A673 (cell line): Measurements from ENCODE around the gene TPM4. TPM values are rescaled to one million over a fixed set of nuclear protein-coding genes. Genes with fewer than 3 reads are reported as not detected.

Source experiments
- BruUV-seq: library from RNA; stranded (reverse); fragments of 400-500 nt; replicated peaks from 2 replicates; lab custom pipeline; 2021; lab: Mats Ljungman, UMichigan
- CTCF ChIA-PET: fragments of 300-600 bp; sonication (Branson Sonifier 250); formaldehyde crosslinking; loops from one replicate; lab custom pipeline; 2022; ENCODE audit warnings: antibody characterized with exemption; lab: Charles Lee
- POLR2A ChIA-PET: fragments of 300-600 bp; sonication (Branson Sonifier 250); formaldehyde crosslinking; loops from one replicate; lab custom pipeline; 2022; ENCODE audit warnings: antibody characterized with exemption; ENCODE audit not compliant: low non-redundant PET; lab: Charles Lee
- DNase-seq: peaks from one replicate; pipeline ENCODE4 v3.0.0-alpha.2; 2015; ENCODE audit warnings: low spot score
- H3K27ac ChIP-seq: fragments of 200-600 bp; sonication (generic); 2 replicates; pipeline ENCODE4 v1.5.1; 2016; ENCODE audit warnings: mixed run types, low read depth, mild to moderate bottlenecking, mixed read lengths, antibody characterized with exemption, low read length; ENCODE audit not compliant: poor library complexity, severe bottlenecking
- H3K27me3 ChIP-seq: fragments of 200-600 bp; sonication (generic); replicated peaks from 2 replicates; pipeline ENCODE4 v1.6.1; 2017; ENCODE audit warnings: mixed run types, low read depth, mild to moderate bottlenecking, mixed read lengths, antibody characterized with exemption, low read length; ENCODE audit not compliant: insufficient read depth, poor library complexity
- H3K36me3 ChIP-seq: fragments of 200-600 bp; sonication (generic); 2 replicates; pipeline ENCODE4 v1.6.1; 2016; ENCODE audit warnings: mixed run types, mild to moderate bottlenecking, mixed read lengths, antibody characterized with exemption, low read length; ENCODE audit not compliant: insufficient read depth, poor library complexity, severe bottlenecking
- H3K4me1 ChIP-seq: fragments of 200-600 bp; sonication (generic); 2 replicates; pipeline ENCODE4 v1.6.1; 2017; ENCODE audit warnings: mixed run types, mild to moderate bottlenecking, mixed read lengths, antibody characterized with exemption, low read length; ENCODE audit not compliant: insufficient read depth, poor library complexity, severe bottlenecking
- H3K4me3 ChIP-seq: fragments of 200-600 bp; sonication (generic); 2 replicates; pipeline ENCODE4 v1.5.1; 2016; ENCODE audit warnings: low read depth, mixed run types, mild to moderate bottlenecking, mixed read lengths, low read length; ENCODE audit not compliant: poor library complexity, severe bottlenecking
- H3K9me3 ChIP-seq: fragments of 200-600 bp; sonication (generic); 2 replicates; pipeline ENCODE4 v1.6.1; 2016; ENCODE audit warnings: mixed run types, low read depth, mild to moderate bottlenecking, mixed read lengths, antibody characterized with exemption, low read length; ENCODE audit not compliant: poor library complexity, severe bottlenecking
- CTCF ChIP-seq: fragments of 300-800, 200-600 bp; sonication (generic); conservative IDR thresholded peaks from 2 replicates; pipeline ENCODE4 v1.5.1; 2017; ENCODE audit warnings: low read depth, mild to moderate bottlenecking, antibody characterized with exemption, low read length, moderate library complexity, mixed read lengths
- EZH2 ChIP-seq: fragments of 200-600 bp; sonication (generic); IDR thresholded peaks from 2 replicates; pipeline ENCODE4 v1.6.1; 2017; ENCODE audit warnings: borderline replicate concordance, low read depth, mild to moderate bottlenecking, mixed read lengths, antibody characterized with exemption, low read length; ENCODE audit not compliant: poor library complexity, severe bottlenecking
- intact Hi-C: fragments of 100-400 bp; cut with micrococcal nuclease; formaldehyde crosslinking; loops from one replicate; pipeline ENCODE4 v1.10.0; 2022; ENCODE audit not compliant: unreplicated experiment
- total RNA-seq: library from RNA; stranded (reverse); gene quantifications from 2 replicates; pipeline ENCODE4 v1.2.3, GENCODE V29; 2021

The TPM4 gene
- total RNA-seq, 1 experiment from 2014 or later: 476 TPM

GRCh38 chr19:16036941-16037340 lies 39.4 kb upstream of the TPM4 start:
- Histone ChIP-seq H3K27ac (no peak overlapping the region), H3K27me3 (no peaks in the 10 kb centered on the region), H3K4me3 (no peak overlapping the region), H3K9me3 (no peaks in the 10 kb centered on the region), H3K36me3 (no peaks in the 10 kb centered on the region), H3K4me1 (no peaks in the 10 kb centered on the region)
- CTCF ChIA-PET: interaction anchor here (0.6 kb wide), 1 partner anchor 1174 kb away, joined by 5 read pairs; no protein-coding TSS in a partner anchor
- TF ChIP-seq EZH2 (no peak), CTCF (no peak)
- no TSS peak for BruUV-seq
- intact Hi-C loops: no loop called here
- no peak for DNase-seq
- POLR2A ChIA-PET: no interaction called here

- no peak for DNase-seq
- Histone ChIP-seq H3K4me1 (no peaks in the 10 kb centered on the region), H3K9me3 (no peaks in the 10 kb centered on the region), H3K27me3 (no peaks in the 10 kb centered on the region), H3K4me3 (no peak overlapping the region), H3K27ac (no peak overlapping the region), H3K36me3 (no peaks in the 10 kb centered on the region)
- no TSS peak for BruUV-seq
- intact Hi-C loops: no loop called here
- ChIA-PET CTCF (interaction anchor here (0.6 kb wide), 2 partner anchors 29 to 1175 kb away, joined by 5 read pairs; no protein-coding TSS in a partner anchor), POLR2A (no interaction called here)
- TF ChIP-seq EZH2: no peak
- no peak for TF ChIP-seq CTCF
Observed at GRCh38 chr19:16037424-16038195, 38.7 kb upstream of the TPM4 start.

- no peak overlapping the region for H3K27ac ChIP-seq
- no TSS peak for BruUV-seq
- ChIA-PET CTCF (interaction anchor here (0.6 kb wide), 1 partner anchor 29 kb away, joined by 5 read pairs; no protein-coding TSS in a partner anchor), POLR2A (no interaction called here)
- no peak for DNase-seq
- no peaks in the 10 kb centered on the region for H3K27me3 ChIP-seq
- intact Hi-C loops: no loop called here
- H3K4me3 ChIP-seq: no peak overlapping the region
- TF ChIP-seq EZH2: no peak
- no peak for TF ChIP-seq CTCF
- no peaks in the 10 kb centered on the region for H3K9me3 ChIP-seq
- no peaks in the 10 kb centered on the region for H3K36me3 ChIP-seq
- H3K4me1 ChIP-seq: no peaks in the 10 kb centered on the region
Observed at GRCh38 chr19:16038196-16038695, 38.0 kb upstream of the TPM4 start.
